CD4-positive, alpha-beta T cell (primary cell): ENCODE results near the gene SEC14L2. TPM values are rescaled to one million over a fixed set of nuclear protein-coding genes. Genes with fewer than 3 reads are reported as not detected.

Source experiments
- ATAC-seq: fragments of 200-7000 bp; cut with Tn5 transposase; one replicate; pipeline ENCODE4 v1.10.0; 2022; ENCODE audit warnings: mild to moderate bottlenecking; ENCODE audit not compliant: poor library complexity
- CTCF ChIA-PET: fragments of 350-600 bp; sonication (Branson Sonifier 250); formaldehyde crosslinking; loops from one replicate; lab custom pipeline; 2021; ENCODE audit warnings: antibody characterized with exemption, inconsistent platforms; lab: Charles Lee
- POLR2A ChIA-PET: fragments of 350-600 bp; sonication (Branson Sonifier 250); formaldehyde crosslinking; loops from one replicate; lab custom pipeline; 2021; ENCODE audit warnings: antibody characterized with exemption, inconsistent platforms; lab: Charles Lee
- DNase-seq, 14 experiments: peaks; one replicate each; pipeline ENCODE4 v3.0.0-alpha.2; 2013 to 2020; ENCODE audit warnings: mixed read lengths in 2 of 14
- H3K27ac ChIP-seq, 2 donors: one replicate each; pipeline versions ENCODE4 v1.5.1 to v1.7.0; 2013; ENCODE audit warnings: low read length in 2 of 2, low read depth in 1 of 2, mild to moderate bottlenecking in 1 of 2
- H3K27me3 ChIP-seq, 2 experiments: 1 replicate in 1 of 2; 2 replicates in 1 of 2; pipeline versions ENCODE4 v1.6.1 to v1.7.0; 2013; ENCODE audit warnings: low read length in 2 of 2, control low read depth in 1 of 2, mild to moderate bottlenecking in 1 of 2, moderate library complexity in 1 of 2; ENCODE audit not compliant: insufficient read depth in 2 of 2, control insufficient read depth in 1 of 2
- H3K36me3 ChIP-seq: one replicate; pipeline ENCODE4 v1.6.1; 2013; ENCODE audit warnings: low read length, control low read depth; ENCODE audit not compliant: insufficient read depth
- H3K4me1 ChIP-seq: one replicate; pipeline ENCODE4 v1.6.1; 2013; ENCODE audit warnings: low read length, control low read depth; ENCODE audit not compliant: insufficient read depth
- H3K4me3 ChIP-seq: one replicate; pipeline ENCODE4 v1.5.1; 2013; ENCODE audit warnings: mild to moderate bottlenecking, low read length, moderate library complexity
- H3K9me3 ChIP-seq, 2 experiments: 1 replicate in 1 of 2; 2 replicates in 1 of 2; pipeline versions ENCODE4 v1.6.1 to v1.7.0; 2013; ENCODE audit warnings: low read length in 2 of 2, mild to moderate bottlenecking in 2 of 2, control low read depth in 1 of 2, moderate library complexity in 1 of 2; ENCODE audit not compliant: control insufficient read depth in 1 of 2, insufficient read depth in 1 of 2
- H3K27ac Mint-ChIP-seq: one replicate; pipeline ENCODE4 v1.8.0; 2020; ENCODE audit warnings: mixed read lengths
- H3K27me3 Mint-ChIP-seq: one replicate; pipeline ENCODE4 v1.8.0; 2021; ENCODE audit warnings: mixed read lengths
- H3K36me3 Mint-ChIP-seq: one replicate; pipeline ENCODE4 v1.8.0; 2021; ENCODE audit warnings: low read depth, mixed read lengths
- H3K4me1 Mint-ChIP-seq: one replicate; pipeline ENCODE4 v1.8.0; 2021; ENCODE audit warnings: low read depth, mixed read lengths
- H3K4me3 Mint-ChIP-seq: one replicate; pipeline ENCODE4 v1.8.0; 2020; ENCODE audit warnings: mild to moderate bottlenecking, mixed read lengths
- H3K9me3 Mint-ChIP-seq: one replicate; pipeline ENCODE4 v1.8.0; 2020; ENCODE audit warnings: mixed read lengths
- intact Hi-C, 2 experiments: fragments of 100-400 bp; cut with DNase I in 1 of 2; cut with micrococcal nuclease in 1 of 2; formaldehyde crosslinking; loops; one replicate each; pipeline versions ENCODE4 v1.15.1 to v1.9.0; 2023 to 2025; cut with DNase I, micrococcal nuclease
- total RNA-seq, 174 experiments: library from RNA in 2 of 174; stranded (reverse) in 2 of 174; gene quantifications; one replicate each; pipeline ENCODE4 v1.2.3 and lab custom pipeline; 2021 to 2026
- TF ChIP-seq, protein P1 (sequence below): fragments of 200-600 bp; IDR thresholded peaks from one replicate; pipeline ENCODE4 v1.8.0; 2022; ENCODE audit warnings: antibody characterized with exemption, mild to moderate bottlenecking

Gene SEC14L2
- total RNA-seq, 2 experiments from 2014 or later: 74.6 to 79.8 TPM

DNA sequence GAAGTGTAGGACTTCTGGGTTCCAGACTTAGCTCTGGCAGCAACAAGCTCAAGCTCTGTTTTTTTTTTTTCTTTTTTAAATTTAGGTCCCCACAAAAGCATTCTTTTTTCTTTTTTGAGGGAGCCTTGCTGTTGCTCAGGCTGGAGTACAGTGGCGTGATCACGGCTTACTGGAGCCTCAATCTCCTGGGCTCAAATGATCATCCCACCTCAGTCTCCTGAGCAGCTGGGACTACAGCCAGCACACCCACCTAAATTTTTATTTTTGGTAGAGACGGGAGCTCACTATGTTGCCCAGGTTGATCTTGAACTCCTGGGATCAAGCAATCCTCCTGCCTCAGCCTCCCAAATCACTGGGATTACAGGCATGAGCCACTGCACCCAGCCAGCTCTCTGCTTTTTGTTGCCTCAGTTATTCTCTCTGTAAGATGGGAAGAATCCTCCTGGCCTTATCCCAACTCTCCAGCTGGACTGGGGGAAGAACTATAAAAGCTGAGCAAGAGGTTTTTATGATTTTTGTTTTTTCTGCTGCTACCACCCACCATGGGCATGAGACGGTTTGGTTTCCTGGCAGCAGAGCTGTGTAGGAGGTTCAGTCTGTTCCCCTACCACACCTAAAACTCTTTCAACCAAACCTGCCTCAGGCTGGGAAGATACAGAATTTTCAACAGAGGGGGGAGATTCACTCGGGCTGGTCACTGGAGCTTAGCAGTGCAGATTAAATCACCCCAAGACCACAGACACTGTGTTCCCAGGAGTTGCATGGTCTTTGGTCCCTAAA lies 17.1 kb downstream of the SEC14L2 start:
- peaks cover 41% of the 10 kb centered on the region for H3K36me3 ChIP-seq
- ChIA-PET CTCF (interaction anchor here (1.0 to 1.2 kb wide), 3 partner anchors 11 to 23 kb away, joined by 3 to 5 read pairs (median 3); partner anchors contain the start of gene MTFP1), POLR2A (interaction anchor here (1.0 to 5.9 kb wide), 9 partner anchors 10 to 810 kb away, joined by 3 to 104 read pairs (median 3); partner anchors contain the start of genes CCDC157, MTFP1, SEC14L2 and SF3A1)
- peaks cover 90% of the 10 kb centered on the region for H3K36me3 Mint-ChIP-seq
- peak overlapping the region in 1 of 2 donors; percentile 43 for H3K27ac ChIP-seq
- peak; percentile 76 for ATAC-seq
- intact Hi-C loops: no loop called here
- no peaks in the 10 kb centered on the region for H3K27me3 ChIP-seq
- H3K9me3 Mint-ChIP-seq: no peaks in the 10 kb centered on the region
- H3K4me1 Mint-ChIP-seq: peaks cover 59% of the 10 kb centered on the region
- H3K4me3 ChIP-seq: no peak overlapping the region
- TF ChIP-seq, protein P1, sequence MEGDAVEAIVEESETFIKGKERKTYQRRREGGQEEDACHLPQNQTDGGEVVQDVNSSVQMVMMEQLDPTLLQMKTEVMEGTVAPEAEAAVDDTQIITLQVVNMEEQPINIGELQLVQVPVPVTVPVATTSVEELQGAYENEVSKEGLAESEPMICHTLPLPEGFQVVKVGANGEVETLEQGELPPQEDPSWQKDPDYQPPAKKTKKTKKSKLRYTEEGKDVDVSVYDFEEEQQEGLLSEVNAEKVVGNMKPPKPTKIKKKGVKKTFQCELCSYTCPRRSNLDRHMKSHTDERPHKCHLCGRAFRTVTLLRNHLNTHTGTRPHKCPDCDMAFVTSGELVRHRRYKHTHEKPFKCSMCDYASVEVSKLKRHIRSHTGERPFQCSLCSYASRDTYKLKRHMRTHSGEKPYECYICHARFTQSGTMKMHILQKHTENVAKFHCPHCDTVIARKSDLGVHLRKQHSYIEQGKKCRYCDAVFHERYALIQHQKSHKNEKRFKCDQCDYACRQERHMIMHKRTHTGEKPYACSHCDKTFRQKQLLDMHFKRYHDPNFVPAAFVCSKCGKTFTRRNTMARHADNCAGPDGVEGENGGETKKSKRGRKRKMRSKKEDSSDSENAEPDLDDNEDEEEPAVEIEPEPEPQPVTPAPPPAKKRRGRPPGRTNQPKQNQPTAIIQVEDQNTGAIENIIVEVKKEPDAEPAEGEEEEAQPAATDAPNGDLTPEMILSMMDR: no peak
- H3K27me3 Mint-ChIP-seq: no peaks in the 10 kb centered on the region
- peak in 1 of 14 experiments; percentile 17 for DNase-seq
- H3K27ac Mint-ChIP-seq: peak overlapping the region; percentile 81
- H3K9me3 ChIP-seq: no peaks in the 10 kb centered on the region
- H3K4me3 Mint-ChIP-seq: peak overlapping the region; percentile 13
- H3K4me1 ChIP-seq: peaks cover 21% of the 10 kb centered on the region

DNA sequence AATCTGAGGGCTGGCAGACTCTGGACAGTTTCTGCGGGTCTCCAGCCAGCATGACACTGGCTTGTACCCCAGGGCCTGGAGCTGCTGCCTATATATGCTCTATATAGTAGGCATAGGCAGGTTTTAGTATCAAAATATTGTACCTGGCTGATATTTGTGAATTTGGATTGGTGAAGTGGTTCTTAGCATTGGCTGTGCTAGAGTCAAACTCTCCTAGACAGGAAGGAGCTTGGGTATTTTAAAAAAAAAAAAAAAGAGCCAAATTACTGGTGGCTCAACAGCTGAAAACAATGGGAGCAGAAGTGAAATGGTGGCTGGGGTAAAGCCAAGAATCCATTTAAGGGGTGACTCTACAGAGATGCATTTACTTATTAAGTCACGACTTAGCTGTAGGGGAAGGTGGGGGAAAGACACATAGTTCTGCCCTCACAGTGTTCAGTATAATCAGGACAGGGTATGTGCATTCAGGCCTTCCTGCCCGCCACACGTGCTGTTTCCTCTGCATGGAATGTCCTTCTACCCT lies 17.8 kb downstream of the SEC14L2 start:
- Mint-ChIP-seq H3K36me3 (peaks cover 90% of the 10 kb centered on the region), H3K4me3 (peak overlapping the region; percentile 13), H3K27me3 (no peaks in the 10 kb centered on the region), H3K9me3 (no peaks in the 10 kb centered on the region), H3K4me1 (peaks cover 59% of the 10 kb centered on the region), H3K27ac (peak overlapping the region; percentile 81)
- Histone ChIP-seq H3K27ac (no peak overlapping the region), H3K27me3 (no peaks in the 10 kb centered on the region), H3K36me3 (peaks cover 41% of the 10 kb centered on the region), H3K4me3 (no peak overlapping the region), H3K4me1 (peaks cover 21% of the 10 kb centered on the region), H3K9me3 (no peaks in the 10 kb centered on the region)
- POLR2A ChIA-PET: interaction anchor here (1.0 to 5.9 kb wide), 9 partner anchors 9 to 810 kb away, joined by 3 to 104 read pairs (median 3); partner anchors contain the start of genes CCDC157, MTFP1, SEC14L2 and SF3A1
- CTCF ChIA-PET: interaction anchor here (1.0 to 1.1 kb wide), 2 partner anchors 11 to 24 kb away, joined by 3 read pairs; partner anchors contain the start of gene MTFP1
- intact Hi-C loops: no loop called here
- TF ChIP-seq, protein P1: no peak
- no peak for DNase-seq
- ATAC-seq: peak; percentile 34

DNA sequence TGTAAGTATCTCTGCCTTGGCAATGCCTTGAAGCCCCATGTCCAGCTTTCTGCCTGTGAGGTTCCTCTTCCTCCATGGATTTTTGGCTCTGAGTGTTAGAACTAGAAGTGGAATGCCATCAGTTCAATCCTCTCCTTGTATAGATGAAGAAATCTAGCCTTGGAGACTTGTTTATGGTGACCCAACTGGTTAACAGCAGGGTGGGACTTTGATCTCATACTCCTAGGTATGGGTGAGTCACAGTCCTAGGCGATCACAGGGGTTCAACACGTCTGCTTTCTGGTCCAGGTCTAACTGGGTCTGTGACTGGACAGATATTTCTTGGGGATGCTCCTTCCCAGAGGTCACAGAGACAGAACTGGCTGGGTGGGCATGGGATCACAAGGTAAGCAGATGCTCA lies 19.6 kb downstream of the SEC14L2 start:
- H3K9me3 Mint-ChIP-seq: no peaks in the 10 kb centered on the region
- H3K27ac Mint-ChIP-seq: peak overlapping the region; percentile 20
- Histone ChIP-seq H3K27ac (no peak overlapping the region), H3K4me1 (peaks cover 21% of the 10 kb centered on the region), H3K36me3 (peaks cover 34% of the 10 kb centered on the region), H3K4me3 (no peak overlapping the region), H3K9me3 (no peaks in the 10 kb centered on the region), H3K27me3 (no peaks in the 10 kb centered on the region)
- ChIA-PET POLR2A (no interaction called here), CTCF (no interaction called here)
- intact Hi-C loops: no loop called here
- peaks cover 52% of the 10 kb centered on the region for H3K4me1 Mint-ChIP-seq
- TF ChIP-seq, protein P1: no peak
- H3K27me3 Mint-ChIP-seq: no peaks in the 10 kb centered on the region
- ATAC-seq (no peak), DNase-seq (no peak)
- peaks cover 87% of the 10 kb centered on the region for H3K36me3 Mint-ChIP-seq
- no peak overlapping the region for H3K4me3 Mint-ChIP-seq
